Thymus (tissue), 11 donors: ENCODE measurements around the gene DHRS7C. TPM values are rescaled to one million over a fixed set of nuclear protein-coding genes. Genes with fewer than 3 reads are reported as not detected.

Source experiments
- DNase-seq, 9 donors: peaks; one replicate each; pipeline ENCODE4 v3.0.0-alpha.2; 2013; ENCODE audit warnings: low spot score in 9 of 9, low read depth in 6 of 9, missing footprints in 1 of 9
- H3K27ac ChIP-seq, 2 donors: one replicate each; pipeline ENCODE4 v1.5.1; 2013; ENCODE audit warnings: control low read depth in 1 of 2, low read depth in 1 of 2, low read length in 1 of 2, mild to moderate bottlenecking in 1 of 2, moderate library complexity in 1 of 2
- H3K27me3 ChIP-seq, 2 donors: one replicate each; pipeline ENCODE4 v1.5.1; 2013; ENCODE audit warnings: low read length in 1 of 2; ENCODE audit not compliant: control insufficient read depth in 2 of 2, insufficient read depth in 1 of 2
- H3K36me3 ChIP-seq, 2 donors: one replicate each; pipeline ENCODE4 v1.5.1; 2013; ENCODE audit warnings: low read length in 1 of 2, mild to moderate bottlenecking in 1 of 2, moderate library complexity in 1 of 2; ENCODE audit not compliant: control insufficient read depth in 2 of 2, insufficient read depth in 2 of 2
- H3K4me1 ChIP-seq, 2 donors: one replicate each; pipeline ENCODE4 v1.5.1; 2013; ENCODE audit warnings: low read length in 2 of 2; ENCODE audit not compliant: control insufficient read depth in 2 of 2, insufficient read depth in 2 of 2
- H3K4me3 ChIP-seq, 2 donors: one replicate each; pipeline ENCODE4 v1.5.1; 2013; ENCODE audit warnings: low read length in 2 of 2, control low read depth in 1 of 2, mild to moderate bottlenecking in 1 of 2
- H3K9me3 ChIP-seq, 2 donors: one replicate each; pipeline ENCODE4 v1.5.1; 2013; ENCODE audit warnings: low read length in 1 of 2, mild to moderate bottlenecking in 1 of 2; ENCODE audit not compliant: control insufficient read depth in 2 of 2, insufficient read depth in 1 of 2
- WGBS: extraction: QIAGEN DNeasy Blood & Tissue Kit; methylation state at CpG from one replicate; pipeline ENCODE4 v1.1.7; 2013; 5-methylcytosine and 5-hydroxymethylcytosine counted together
- polyA plus RNA-seq: library from polyadenylated mRNA; stranded (reverse); fragments of 200-250 nt; gene quantifications from one replicate; pipeline ENCODE4 v1.2.3, GENCODE V29; 2013
- total RNA-seq: library from RNA; stranded (reverse); fragments of 120-200 nt; gene quantifications from one replicate; pipeline ENCODE4 v1.2.4, GENCODE V29; 2013
- donor health status: healthy.

DHRS7C gene
- total and polyA plus RNA-seq, 2 donors: 0.07 to 0.24 TPM

DNA sequence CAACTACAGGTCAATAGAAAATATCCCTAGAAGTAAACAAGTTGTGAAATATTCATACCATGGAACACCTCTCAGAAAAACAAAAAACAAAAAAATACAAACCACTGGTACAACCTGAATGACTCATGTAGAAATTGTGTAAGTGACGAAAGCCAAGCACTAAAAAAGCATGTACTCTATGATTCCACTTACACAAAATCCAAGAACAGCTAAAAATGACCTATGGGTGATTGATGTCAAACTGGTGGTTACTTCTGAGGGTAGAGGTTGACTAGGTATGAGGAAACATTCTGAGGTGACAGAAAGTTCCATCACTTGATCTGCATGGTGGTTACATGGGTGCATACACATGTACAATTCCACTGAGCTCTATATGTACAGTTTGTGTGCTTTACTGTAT is 31.1 kb downstream of the DHRS7C start:
- 88% methylated on average over 1 of the region's 1 CpG for WGBS
- DNase-seq: no peak
- no peaks in the 10 kb centered on the region for H3K9me3 ChIP-seq

GRCh38 chr17:9755083-9755482 is 36.3 kb downstream of the DHRS7C start:
- no peaks in the 10 kb centered on the region for H3K36me3 ChIP-seq
- WGBS: 86% methylated on average over 3 of the region's 3 CpGs
- H3K27me3 ChIP-seq: no peaks in the 10 kb centered on the region
- DNase-seq: no peak
- H3K9me3 ChIP-seq: no peaks in the 10 kb centered on the region
- H3K27ac ChIP-seq: no peak overlapping the region
- H3K4me3 ChIP-seq: no peak overlapping the region
- H3K4me1 ChIP-seq: no peaks in the 10 kb centered on the region

More for the DNA sequence above, 31.1 kb downstream of the DHRS7C start:
- no peak overlapping the region for H3K4me3 ChIP-seq
- no peaks in the 10 kb centered on the region for H3K27me3 ChIP-seq
- no peak overlapping the region for H3K27ac ChIP-seq
- H3K36me3 ChIP-seq: no peaks in the 10 kb centered on the region
- no peaks in the 10 kb centered on the region for H3K4me1 ChIP-seq

DNA sequence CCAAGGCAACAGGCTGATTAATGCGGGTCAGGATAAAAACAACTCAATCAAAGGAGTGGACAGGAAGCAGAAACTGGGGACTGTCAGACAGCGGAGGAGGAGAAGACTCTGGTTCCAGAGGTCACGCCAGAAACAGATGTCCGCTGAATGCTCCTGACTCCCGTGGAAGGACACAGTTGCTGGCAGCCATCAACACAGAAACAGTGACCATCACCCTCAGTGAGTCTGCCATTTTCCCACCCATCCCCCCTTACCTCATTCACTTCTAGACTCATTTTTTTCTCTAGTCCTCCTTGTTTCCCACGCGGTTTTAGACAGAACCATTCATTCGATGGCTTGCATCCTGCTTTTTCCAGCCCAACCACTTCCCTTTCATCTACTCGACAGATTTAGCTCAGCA is 40.9 kb downstream of the DHRS7C start:
- Histone ChIP-seq H3K4me1 (no peaks in the 10 kb centered on the region), H3K4me3 (no peak overlapping the region), H3K36me3 (no peaks in the 10 kb centered on the region), H3K27me3 (no peaks in the 10 kb centered on the region), H3K27ac (no peak overlapping the region), H3K9me3 (no peaks in the 10 kb centered on the region)
- WGBS: 57% methylated on average over 9 of the region's 9 CpGs
- DNase-seq: no peak

- no peak for DNase-seq
- Histone ChIP-seq H3K4me1 (no peaks in the 10 kb centered on the region), H3K9me3 (no peaks in the 10 kb centered on the region), H3K27me3 (no peaks in the 10 kb centered on the region), H3K4me3 (no peak overlapping the region), H3K36me3 (no peaks in the 10 kb centered on the region), H3K27ac (peak overlapping the region in 1 of 2 donors; percentile 5)
- 82% methylated on average over 11 of the region's 11 CpGs for WGBS
Measured at GRCh38 chr17:9729735-9730420, 61.5 kb downstream of the DHRS7C start.

DNA sequence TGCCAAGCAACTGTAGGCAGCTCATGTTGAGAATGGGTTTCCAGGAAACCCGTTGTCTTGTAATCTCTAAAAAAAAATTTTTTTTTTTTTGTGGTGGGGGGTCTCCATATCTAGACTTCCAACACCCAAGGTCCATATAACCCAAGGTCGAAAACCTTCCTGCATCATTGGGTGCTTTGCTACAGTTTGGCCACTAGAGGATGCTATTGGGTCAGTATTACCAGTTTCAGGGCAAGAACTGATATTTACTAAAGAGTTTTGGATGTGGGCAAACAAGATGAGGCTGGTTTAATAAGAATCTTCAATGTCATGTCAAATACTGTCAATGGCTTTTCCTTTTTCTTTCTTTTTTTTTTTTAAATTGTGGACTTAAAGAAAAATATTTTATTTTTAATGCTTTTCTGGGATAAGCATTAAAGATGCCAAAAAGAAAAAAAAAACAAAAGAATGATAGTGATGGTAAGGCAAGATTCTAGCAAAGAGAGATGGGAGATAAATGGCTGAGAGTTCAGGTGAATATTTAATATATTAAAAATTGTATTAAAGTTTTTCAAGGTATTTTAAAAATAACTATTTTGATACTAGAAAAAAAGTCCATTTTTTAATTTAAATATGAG is 62.2 kb downstream of the DHRS7C start:
- H3K36me3 ChIP-seq: no peaks in the 10 kb centered on the region
- no peaks in the 10 kb centered on the region for H3K27me3 ChIP-seq
- no peak overlapping the region for H3K4me3 ChIP-seq
- peak in 6 of 9 donors; percentile 13 to 49 (median 22) for DNase-seq
- WGBS: 16% methylated on average over 2 of the region's 2 CpGs
- no peaks in the 10 kb centered on the region for H3K9me3 ChIP-seq
- no peaks in the 10 kb centered on the region for H3K4me1 ChIP-seq
- H3K27ac ChIP-seq: no peak overlapping the region

DNA sequence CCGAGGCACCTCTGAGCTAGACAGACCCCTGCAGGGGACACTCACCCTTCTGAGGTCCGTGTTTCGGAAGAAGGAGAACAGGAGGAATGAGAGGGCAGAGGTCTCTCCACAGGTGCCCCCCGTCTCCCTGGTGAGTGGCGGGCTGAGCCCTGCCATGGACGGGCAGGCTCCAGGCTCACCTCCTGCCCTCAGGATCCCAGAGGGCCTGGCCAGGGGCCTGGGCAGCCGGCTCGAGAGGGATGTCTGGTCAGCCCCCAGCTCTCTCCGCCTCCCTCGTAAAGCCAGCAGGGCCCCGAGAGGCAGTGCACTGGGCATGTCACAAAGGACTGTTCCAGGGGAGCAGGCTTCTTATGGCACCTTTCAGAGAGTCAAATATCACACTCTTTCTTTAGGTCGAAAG is 62.8 kb downstream of the DHRS7C start:
- Histone ChIP-seq H3K4me1 (no peaks in the 10 kb centered on the region), H3K36me3 (no peaks in the 10 kb centered on the region), H3K27ac (no peak overlapping the region), H3K27me3 (no peaks in the 10 kb centered on the region), H3K9me3 (no peaks in the 10 kb centered on the region), H3K4me3 (no peak overlapping the region)
- no peak for DNase-seq
- 92% methylated on average over 12 of the region's 12 CpGs for WGBS

GRCh38 chr17:9728005-9728404 is 63.4 kb downstream of the DHRS7C start:
- Histone ChIP-seq H3K4me1 (no peaks in the 10 kb centered on the region), H3K36me3 (no peaks in the 10 kb centered on the region), H3K9me3 (no peaks in the 10 kb centered on the region), H3K4me3 (no peak overlapping the region), H3K27ac (no peak overlapping the region), H3K27me3 (no peaks in the 10 kb centered on the region)
- 96% methylated on average over 18 of the region's 18 CpGs for WGBS
- DNase-seq: no peak

DNA sequence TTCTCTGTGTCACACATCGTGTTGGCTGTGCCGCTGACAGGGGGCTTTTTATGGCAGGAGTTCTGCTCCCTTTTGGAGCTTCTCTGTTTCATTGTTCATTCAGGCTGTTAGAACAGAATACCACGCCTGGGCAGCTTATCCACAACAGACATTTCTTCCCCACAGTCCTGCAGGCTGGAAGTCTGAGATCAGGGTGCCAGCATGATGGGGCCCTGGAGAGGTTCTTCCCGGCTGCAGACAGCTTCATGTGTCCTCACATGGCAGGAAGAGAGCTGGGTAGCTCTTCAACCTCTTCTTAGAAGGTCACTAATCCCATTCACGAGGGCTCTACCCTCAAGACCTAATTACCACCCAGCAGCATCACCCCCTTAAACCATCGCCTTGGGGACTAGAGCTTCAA is 65.1 kb downstream of the DHRS7C start:
- DNase-seq: no peak
- no peaks in the 10 kb centered on the region for H3K36me3 ChIP-seq
- no peak overlapping the region for H3K4me3 ChIP-seq
- no peaks in the 10 kb centered on the region for H3K27me3 ChIP-seq
- H3K9me3 ChIP-seq: no peaks in the 10 kb centered on the region
- H3K27ac ChIP-seq: no peak overlapping the region
- no peaks in the 10 kb centered on the region for H3K4me1 ChIP-seq
- 96% methylated on average over 6 of the region's 6 CpGs for WGBS

DNA sequence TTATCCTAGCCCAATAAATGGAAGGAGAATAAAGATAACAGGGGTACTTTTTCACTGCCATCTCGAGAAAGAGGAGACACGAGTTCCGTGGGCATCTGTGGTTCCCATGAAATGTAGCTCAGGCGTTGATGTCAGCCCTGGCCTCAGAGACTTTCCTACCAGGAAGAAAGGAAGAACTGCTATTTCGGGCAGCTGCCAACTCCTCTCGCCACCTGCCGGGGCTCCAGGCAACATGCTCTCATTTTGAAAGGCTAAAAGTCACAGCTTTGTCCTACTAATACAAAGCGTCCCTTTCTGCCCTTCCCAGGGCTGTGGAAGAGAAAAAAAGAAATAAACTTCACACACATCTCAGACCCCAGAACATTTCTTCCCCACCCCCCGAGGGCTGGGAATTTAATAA is 65.8 kb downstream of the DHRS7C start:
- DNase-seq: no peak
- H3K27ac ChIP-seq: no peak overlapping the region
- H3K9me3 ChIP-seq: no peaks in the 10 kb centered on the region
- 53% methylated on average over 9 of the region's 9 CpGs for WGBS
- H3K4me3 ChIP-seq: no peak overlapping the region
- no peaks in the 10 kb centered on the region for H3K36me3 ChIP-seq
- no peaks in the 10 kb centered on the region for H3K27me3 ChIP-seq
- no peaks in the 10 kb centered on the region for H3K4me1 ChIP-seq
